GM19395 (cell line): ENCODE measurements around the gene NPPA.
"Not testable (repeated sequence)": the region's sequence is repeated elsewhere in the genome, so short reads cannot be mapped to it uniquely, and the experiment has no call there.

Experiments used
- ATAC-seq: cut with Tn5 transposase; IDR thresholded peaks from one replicate; pipeline ENCODE4 v1.9.1; 2021; ENCODE audit warnings: mild to moderate bottlenecking, moderate library complexity; ENCODE audit not compliant: unreplicated experiment

The NPPA gene

DNA sequence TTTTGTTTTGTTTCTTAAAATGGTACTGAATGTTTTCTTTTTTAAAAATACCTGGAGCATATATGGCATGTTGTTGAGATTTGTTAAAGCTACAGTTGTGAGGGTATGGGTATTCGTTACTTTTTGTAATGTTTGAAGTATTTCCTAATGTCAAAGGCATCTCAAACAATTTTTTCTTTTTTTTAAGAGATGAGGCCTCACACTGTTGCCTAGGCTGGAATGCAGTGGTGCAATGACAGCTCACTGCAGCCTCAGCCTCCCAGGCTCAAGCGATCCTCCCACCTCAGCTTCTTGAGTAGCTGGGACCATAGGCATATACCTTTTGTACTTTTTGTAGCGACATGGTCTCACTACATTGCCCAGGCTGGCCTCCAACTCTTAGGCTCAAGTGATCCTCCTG lies 25.5 kb downstream of the NPPA start:
- no peak for ATAC-seq

DNA sequence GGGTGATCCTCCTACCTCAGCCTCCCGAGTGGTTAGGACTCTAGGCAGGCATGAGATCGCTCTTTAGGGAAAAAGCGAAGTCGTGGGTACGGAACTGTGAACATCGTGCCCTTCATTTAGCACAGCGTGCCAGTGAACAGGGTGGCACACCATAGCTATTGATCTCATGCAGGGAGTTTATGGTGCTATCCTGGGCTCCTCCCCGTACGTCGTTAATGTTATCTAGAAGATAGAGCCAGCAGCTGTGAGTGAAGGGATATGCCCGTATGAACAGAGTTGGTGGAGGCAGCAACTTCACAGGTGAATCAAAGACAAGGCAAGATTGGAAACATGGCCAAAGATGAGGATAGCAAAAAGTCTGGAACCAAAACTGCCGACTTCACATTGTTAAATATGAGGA lies 30.4 kb downstream of the NPPA start:
- ATAC-seq: no peak

DNA sequence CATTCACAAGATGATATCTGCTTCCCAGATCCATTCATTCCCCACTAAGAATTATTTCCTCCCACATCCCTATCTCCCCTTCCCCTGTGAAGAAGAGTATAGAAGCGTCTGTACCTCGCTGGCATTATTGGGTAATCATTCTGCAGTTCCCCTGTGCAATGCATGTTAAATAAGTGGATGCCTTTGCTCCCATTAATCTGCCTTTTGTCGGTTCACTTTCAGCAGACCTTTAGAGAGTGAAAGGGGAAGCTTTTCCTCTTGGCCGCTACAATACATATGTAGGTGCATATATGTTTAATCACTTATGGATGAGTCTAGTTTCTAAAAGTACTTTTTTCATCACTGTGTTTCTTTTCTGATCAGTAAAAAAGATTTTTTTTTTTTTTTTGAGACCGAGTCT lies 34.6 kb downstream of the NPPA start:
- ATAC-seq: no peak

DNA sequence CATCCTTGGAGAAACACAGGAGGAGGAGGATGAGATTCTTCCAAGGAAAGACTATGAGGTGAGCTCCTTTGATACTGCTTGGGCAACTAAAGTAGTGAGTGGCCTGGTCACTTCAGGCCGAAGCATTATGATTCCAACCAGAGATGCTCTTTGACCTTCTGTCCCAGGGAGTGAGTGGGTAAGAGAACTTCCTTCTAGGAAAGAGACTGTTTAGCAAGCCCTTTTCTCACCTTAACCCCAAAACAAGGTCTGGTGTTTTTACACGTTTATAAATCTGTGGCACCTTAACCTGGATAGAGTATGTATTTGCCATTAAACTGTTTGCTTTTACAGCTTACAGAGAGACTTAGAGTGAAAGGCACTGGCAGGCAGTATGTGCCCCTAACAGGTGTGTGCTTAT lies 40.5 kb downstream of the NPPA start:
- no peak for ATAC-seq

DNA sequence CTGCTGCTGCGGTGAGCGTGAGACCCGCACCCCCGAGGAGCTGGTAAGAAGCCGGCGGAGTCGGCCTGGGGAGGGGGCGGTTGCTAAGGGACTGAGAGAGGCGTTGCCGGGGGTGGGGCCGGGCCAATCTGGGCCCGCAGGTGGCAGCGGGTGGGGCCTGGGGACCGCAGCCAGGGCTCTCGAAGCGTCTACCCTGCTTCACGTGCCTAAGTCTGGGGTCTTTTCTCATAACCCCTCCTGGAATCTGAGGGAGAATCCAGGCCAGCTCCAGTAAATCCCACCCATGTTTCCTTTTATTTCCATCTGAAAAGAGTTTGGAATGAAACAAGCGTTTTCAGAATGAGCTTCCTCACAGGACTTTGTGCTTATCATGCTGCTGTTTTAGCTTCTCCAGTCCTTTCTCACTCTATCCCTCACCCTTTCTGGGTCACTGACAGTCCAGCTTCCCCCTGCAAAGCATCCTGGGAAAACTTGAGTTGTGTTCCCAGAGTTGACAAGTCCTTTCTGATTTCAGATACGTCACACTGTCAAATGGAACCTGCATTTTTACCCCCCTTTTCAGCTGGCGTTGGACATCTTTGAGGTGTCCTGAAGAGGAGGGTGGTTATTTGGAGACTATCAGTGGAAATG lies 41.2 kb downstream of the NPPA start:
- ATAC-seq: peak; percentile 37

DNA sequence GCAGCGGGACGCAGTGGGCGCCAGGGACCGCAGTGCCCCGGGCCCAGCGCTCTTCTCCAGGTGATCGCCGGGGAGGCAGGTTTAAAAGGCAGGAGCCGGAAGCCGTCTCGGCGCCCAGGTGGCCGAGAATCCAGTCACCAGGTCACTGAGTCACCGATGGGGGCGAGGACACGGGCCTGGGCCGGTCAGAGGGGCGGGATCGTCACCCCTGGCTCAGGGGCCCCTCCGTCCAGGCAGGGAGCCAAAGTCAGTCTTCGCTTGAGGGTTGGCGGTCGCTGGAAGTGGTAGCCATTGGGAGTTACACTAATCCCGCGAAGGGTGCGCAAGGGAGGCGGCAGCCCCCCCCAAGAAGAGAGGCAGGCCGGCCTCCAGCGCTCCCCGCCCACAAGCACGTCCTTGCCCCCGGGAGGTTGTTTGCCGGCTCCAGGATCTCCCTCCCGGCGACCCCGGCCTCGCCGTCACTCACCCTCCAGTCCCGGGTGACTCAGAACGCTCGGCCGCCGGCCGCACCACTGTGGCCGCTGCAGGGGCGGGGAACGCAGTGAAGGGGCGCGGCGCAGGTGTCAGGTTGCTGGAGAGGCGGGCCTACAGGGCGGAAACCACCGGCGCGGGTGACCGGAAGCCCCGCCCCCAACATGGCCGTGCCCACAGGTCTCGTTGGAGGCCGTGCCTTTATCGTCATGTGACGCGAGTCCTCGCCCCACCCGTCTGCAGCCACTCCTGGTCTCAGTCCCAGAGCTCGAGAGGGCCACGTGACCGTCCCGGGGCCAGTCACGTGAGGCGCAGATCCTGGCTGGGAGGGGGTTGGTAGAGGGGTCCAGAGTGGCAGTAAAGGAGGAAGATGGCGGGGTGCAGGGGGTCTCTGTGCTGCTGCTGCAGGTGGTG lies 41.9 kb downstream of the NPPA start, which contains the start of the genes CLCN6 and MTHFR:
TSS of gene CLCN6 (plus strand) at position 770 of the 885 bp plus-strand sequence. CDS start at position 842, 72 bp downstream.
TSS of gene MTHFR (minus strand) at position 543 of the 885 bp plus-strand sequence. CDS start 2,848 bp downstream, outside the sequence.
- ATAC-seq: peak; percentile 81

DNA sequence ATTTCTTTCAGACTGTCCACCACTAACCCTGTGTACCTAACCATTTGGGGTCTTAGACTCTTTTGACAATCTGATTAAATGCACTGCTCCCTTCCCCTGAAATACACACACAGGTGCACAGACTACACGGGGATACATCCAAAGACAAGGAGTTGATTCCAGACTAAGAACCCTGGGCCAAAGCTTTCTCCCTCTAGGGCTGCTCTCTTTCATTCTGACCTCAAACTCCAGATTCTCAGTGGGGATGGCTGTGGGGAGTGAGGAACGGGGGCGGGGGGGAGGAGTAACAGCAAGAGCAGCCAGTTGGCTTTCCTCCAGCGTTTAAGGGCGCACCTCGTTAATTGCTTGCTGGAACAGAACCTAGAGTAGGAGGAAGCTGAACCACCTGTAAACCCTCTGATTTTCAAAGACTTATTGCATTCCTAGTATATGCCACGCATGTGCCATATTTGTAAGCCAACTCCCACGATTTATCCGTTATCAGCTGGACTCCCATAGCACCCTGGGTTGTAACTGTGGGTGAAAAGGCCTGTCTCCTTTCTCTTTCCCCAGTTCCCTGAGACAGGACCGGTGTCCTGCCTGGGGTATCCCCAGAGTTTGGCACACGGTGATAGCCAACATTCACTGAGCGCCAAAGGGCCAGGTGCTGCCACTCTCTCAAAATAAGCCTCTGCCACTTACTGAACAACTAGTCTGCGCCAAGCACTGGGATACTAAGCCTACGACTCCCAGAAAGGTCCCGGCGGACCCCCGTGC lies 42.7 kb downstream of the NPPA start:
- ATAC-seq: no peak

DNA sequence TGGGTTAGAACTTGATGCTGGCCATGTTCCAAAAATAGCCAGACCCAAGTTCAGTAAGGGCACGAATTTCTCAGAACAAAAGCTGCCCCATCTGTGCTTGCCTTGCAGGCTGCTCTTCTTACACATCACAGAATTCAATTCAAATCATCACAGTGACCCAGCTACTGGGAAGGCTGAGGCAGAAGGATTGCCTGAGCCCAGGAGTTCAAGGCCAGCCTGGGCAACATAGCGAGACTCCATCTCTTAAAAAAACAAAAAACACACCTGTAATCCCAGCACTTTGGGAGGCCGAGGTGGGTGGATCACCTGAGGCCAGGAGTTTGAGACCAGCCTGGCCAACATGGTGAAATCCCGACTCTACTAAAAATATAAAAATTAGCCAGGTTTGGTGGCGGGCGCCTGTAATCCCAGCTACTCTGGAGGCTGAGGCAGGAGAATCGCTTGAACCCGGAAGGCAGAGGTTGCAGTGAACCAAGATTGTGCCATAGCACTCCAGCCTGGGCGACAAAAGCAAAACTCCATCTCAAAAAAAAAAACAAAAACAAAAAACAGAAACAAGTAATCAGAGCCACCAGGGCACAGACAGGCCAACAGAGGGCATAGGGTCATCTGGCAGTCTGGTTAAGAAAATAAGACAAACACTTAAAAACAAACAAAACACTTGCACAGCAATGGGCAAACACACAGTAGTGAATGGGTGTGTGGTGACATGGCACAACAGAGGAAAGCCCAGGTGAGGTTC lies 43.5 kb downstream of the NPPA start:
- not testable (repeated sequence) for ATAC-seq

DNA sequence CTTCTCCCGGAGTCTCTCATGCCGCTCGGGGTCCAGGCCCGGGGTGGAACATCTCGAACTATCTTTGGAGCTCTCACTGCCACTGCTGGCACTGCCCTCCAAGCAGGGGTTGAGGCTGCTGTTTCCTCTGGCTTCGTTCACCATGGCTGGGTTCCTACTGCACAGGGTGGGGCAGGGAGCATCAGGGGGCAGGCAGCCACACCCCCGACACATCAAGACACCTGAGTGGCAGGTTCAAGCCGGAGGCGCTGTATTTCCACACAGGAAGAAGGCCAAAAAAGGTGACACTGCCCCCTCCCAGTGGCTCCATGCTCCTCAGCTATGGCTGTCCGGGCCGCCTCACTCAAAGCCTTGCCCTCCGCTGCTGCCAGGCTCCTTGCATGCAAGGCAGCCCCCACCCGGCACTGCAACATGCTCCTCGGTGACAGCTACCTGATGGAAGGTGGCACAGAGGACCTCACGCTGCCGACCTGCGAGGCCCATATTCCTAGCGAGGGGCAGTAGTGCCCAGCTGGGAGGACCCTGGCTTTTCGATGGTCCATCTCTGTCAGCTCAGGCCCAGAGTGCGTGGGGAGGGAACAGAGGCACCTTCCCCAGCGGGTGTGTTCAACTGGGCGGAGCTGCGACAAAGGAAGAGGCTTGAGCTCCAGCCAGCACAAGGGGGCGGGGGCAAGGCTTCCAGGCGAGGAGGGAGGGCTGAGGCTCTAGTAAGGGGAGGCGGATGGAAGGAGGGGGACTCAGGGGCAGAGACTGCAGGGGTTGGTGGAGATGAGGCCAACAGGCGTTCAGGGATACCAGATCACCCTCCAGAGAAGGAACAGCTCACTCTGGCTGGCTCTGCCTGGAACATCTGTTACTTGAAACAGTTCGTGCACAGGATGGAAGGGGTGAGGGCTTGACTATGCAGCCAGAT lies 44.4 kb downstream of the NPPA start:
- peak; percentile 30 for ATAC-seq

DNA sequence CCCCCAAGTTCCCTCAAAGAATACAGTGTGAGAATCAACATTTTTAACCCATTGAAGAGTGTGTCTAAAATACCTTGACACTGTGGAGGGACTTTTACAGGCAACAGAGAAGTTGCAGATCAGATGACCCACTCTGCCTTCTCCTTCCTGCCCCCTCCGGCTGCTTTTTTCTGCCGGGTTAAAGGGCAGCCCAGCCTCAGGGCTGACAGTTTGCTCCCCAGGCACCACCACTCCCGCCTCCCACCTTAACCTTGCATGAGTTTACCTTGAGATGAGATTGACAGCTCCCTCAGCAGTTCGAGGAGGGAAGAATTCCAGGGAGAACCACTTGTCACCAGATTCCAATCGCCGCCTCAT lies 45.0 kb downstream of the NPPA start:
- no peak for ATAC-seq

DNA sequence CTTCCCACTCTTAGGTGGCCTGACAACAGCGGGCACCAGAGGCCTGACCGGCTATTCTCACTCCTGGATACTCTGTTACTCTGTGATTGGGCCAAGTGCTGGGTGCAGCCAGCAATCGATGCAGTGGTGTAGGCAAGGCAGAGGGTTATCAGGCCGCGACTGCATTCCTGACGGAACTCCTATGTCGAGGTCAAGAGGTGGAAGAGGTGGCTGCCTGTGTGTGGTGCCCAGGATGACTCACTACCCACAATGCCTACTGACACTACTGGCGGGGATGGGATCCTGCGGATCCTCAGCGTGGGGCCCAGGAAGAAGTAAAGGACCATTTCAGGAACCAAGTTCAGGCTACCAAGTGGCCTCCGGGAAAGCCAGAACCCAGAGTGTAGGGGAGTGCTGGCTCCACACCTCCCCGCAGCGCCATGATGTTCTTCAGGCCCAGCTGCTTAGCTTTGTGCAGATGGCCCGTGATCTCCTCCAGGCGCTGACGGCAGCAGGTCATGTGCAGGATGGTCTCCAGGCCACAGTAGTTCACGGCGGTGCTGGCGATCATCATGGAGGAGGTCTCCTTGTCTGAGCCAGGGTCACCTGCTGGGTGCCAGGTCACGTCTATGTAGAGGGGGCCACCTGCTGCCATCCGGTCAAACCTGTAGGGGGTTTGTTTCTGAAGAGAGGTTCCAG lies 46.7 kb downstream of the NPPA start:
- no peak for ATAC-seq

DNA sequence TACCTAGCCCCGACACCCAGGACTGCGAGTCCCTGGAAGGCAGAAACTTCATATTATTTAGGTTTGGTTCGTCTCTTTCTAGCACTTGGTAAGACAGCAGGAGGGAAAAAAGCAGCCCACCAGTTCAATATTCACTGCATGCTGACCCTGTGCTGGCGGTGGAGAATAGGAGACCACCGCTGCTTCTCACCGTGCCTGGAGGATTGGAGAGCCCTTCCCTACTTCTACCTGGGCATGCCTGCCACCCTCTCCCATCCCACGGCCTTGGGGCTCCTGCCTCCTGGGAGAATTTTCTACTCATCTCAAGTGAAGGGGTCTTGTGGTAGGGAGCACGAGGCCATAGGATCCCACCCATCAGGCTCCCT lies 47.2 kb downstream of the NPPA start:
- no peak for ATAC-seq

DNA sequence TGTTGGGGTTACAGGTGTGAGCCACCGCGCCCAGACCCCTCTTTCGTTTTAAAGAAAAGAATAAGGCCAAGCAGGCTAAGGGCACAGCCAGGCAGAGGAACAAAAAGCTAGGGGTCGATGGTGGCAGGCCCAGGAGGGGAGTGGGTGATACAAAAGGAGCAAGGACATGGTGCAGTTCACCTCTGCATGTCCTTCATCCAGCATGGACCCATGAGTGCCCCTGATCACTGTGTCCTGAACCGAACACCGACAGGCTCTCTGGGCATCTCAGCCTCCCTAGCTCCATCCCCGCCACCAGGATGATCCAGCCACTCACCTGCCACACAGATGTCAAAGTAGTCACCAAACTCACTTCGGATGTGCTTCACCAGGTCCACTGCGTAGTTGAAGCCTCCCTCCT lies 47.7 kb downstream of the NPPA start:
- no peak for ATAC-seq

DNA sequence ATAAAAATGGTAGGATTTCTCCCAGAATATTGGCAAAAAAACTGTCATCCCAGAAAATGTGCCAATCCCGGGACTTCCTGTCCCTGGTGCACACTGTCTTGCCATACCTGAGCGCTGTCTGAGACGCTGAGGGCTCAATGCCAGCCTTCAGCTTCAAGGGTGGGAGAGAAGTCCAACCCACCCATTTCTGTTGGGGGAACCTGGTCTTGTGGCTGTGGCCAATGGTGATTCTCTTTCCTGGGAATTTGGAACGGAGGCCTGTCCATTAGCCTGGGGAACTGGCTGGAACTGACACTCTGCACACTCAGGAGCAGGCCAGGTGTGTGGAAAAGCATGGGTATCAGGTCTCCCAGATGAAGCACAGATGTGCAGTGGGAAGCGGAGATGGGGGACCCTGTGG lies 48.5 kb downstream of the NPPA start:
- ATAC-seq: no peak

DNA sequence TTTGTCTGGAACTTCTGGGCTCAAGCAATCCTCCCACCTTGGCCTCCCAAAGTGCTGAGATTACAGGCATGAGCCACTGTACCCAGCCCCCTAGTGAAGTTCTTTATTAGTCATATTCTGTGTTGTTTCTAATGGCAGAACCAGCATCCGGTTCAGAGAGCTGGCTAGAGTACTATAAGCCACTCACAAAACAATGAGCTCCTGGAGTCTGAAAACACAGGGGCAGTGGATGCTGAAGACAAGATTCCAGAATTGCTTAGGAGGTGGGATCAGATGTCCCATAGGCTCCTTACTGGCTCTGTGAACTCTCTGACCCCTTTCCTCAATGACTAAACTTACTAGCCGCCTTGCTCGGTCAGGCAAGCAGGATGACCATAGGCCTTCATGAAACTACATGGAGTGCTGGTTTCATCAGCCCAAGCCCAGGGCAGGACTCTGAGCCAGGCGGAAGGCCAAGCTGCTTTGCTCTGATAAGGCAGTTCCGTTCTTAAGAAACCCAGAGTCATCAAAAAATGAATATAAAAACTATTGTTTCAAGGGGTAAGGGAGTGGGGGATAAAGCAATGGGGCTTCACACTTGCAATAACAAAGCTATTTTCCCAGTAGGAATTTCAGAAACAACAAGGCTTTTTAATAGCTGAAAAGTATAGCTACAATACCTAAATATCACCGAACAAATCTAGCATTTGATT lies 49.9 kb downstream of the NPPA start:
- no peak for ATAC-seq

DNA sequence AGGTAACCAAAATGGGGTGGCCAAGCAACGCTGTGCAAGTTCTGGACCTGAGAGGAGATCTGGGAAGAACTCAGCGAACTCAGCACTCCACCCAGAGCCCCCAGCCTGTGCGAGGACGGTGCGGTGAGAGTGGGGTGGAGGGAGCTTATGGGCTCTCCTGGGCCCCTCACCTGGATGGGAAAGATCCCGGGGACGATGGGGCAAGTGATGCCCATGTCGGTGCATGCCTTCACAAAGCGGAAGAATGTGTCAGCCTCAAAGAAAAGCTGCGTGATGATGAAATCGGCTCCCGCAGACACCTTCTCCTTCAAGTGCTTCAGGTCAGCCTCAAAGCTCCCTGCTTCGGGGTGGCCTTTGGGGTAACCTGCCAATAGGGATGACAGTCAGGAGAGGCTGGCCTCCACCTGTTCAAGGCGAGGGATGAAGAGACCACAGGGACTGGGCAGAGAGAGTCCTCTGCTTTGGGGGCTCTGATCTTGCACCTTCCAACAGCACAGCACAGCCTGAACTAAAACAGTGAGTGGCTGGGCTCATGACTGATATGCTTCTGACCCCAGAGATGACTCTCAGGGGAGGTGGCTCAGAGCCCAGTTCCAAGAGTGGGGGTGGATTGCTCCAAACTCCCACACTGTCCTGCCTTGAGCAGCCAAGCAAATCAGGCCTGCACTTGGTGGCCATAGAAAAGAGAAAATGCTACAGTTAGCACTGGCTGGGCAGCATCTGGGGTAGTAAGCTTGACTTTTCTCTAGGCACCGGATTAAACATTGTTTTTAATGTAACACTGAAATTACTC lies 51.4 kb downstream of the NPPA start:
- ATAC-seq: no peak
